GM12878 (cell line): Measurements from ENCODE around the gene THY1. TPM values are rescaled to one million over a fixed set of nuclear protein-coding genes. Genes with fewer than 3 reads are reported as not detected.

ENCODE experiments used
- ATAC-seq: fragments of 200-7000 bp; cut with Tn5 transposase; 3 replicates; pipeline ENCODE4 v1.9.1; 2020; ENCODE audit warnings: mild to moderate bottlenecking, moderate library complexity
- BruUV-seq: library from RNA; stranded (reverse); fragments of 400-500 nt; replicated peaks from 2 replicates; lab custom pipeline; 2021; lab: Mats Ljungman, UMichigan
- CTCF ChIA-PET: fragments of 300-600 bp; sonication (Branson Sonifier 250); formaldehyde crosslinking; extraction: SDS; loops from one replicate; lab custom pipeline; 2021; ENCODE audit warnings: inconsistent platforms; lab: Yijun Ruan, JAX
- POLR2A ChIA-PET: fragments of 350-600 bp; formaldehyde crosslinking; extraction: SDS; loops from one replicate; lab custom pipeline; 2021; ENCODE audit warnings: inconsistent platforms; lab: Charles Lee
- RAD21 ChIA-PET: fragments of 300-600 bp; sonication (Branson Sonifier 250); formaldehyde crosslinking; loops from one replicate; lab custom pipeline; 2023; ENCODE audit warnings: antibody characterized with exemption; ENCODE audit not compliant: unreplicated experiment; lab: Charles Lee
- SMC1A ChIA-PET: fragments of 300-600 bp; sonication (Branson Sonifier 250); formaldehyde crosslinking; loops from one replicate; lab custom pipeline; 2023; ENCODE audit not compliant: unreplicated experiment, uncharacterized antibody; lab: Charles Lee
- DNase-seq: peaks from one replicate; pipeline ENCODE4 v3.0.0-alpha.2; 2011; ENCODE audit warnings: low read depth, low spot score
- FAIRE-seq: peaks from 3 replicates; lab custom pipeline; 2011; peaks lifted over from hg19 to GRCh38; lab: Jason Lieb, UNC
- H2AFZ ChIP-seq: 2 replicates; pipeline ENCODE4 v1.6.0; 2011; ENCODE audit warnings: low read depth, low read length, control low read depth; ENCODE audit not compliant: control insufficient read depth
- H3K27ac ChIP-seq: 2 replicates; pipeline ENCODE4 v1.5.1; 2011; ENCODE audit warnings: control low read depth; ENCODE audit not compliant: control insufficient read depth, insufficient read depth
- H3K27me3 ChIP-seq, 2 experiments: replicated peaks in 1 of 2; 2 replicates each; pipeline versions ENCODE4 v1.6.0 to v1.6.1; 2011; ENCODE audit warnings: low read length in 1 of 2; ENCODE audit not compliant: control insufficient read depth in 2 of 2, insufficient read depth in 2 of 2
- H3K36me3 ChIP-seq, 2 experiments: 2 replicates each; pipeline ENCODE4 v1.5.1; 2011; ENCODE audit warnings: low read length in 1 of 2; ENCODE audit not compliant: control insufficient read depth in 2 of 2, insufficient read depth in 2 of 2
- H3K4me1 ChIP-seq: 2 replicates; pipeline ENCODE4 v1.6.1; 2011; ENCODE audit warnings: mild to moderate bottlenecking, low read length, moderate library complexity, mixed read lengths; ENCODE audit not compliant: control insufficient read depth, insufficient read depth
- H3K4me2 ChIP-seq: 2 replicates; pipeline ENCODE4 v1.6.0; 2011; ENCODE audit warnings: control low read depth; ENCODE audit not compliant: control insufficient read depth, insufficient read depth
- H3K4me3 ChIP-seq: fragments of 200-600 bp; sonication (generic); 2 replicates; pipeline ENCODE4 v1.5.1; 2016
- H3K79me2 ChIP-seq: 2 replicates; pipeline ENCODE4 v1.6.0; 2011; ENCODE audit warnings: low read length; ENCODE audit not compliant: control insufficient read depth, insufficient read depth
- H3K9ac ChIP-seq: 2 replicates; pipeline ENCODE4 v1.8.0; 2011; ENCODE audit warnings: low read length, control low read depth, mixed read lengths; ENCODE audit not compliant: control insufficient read depth, insufficient read depth
- H3K9me3 ChIP-seq: replicated peaks from 3 replicates; pipeline ENCODE4 v1.5.1; 2011; ENCODE audit warnings: mild to moderate bottlenecking, low read length; ENCODE audit not compliant: control insufficient read depth, insufficient read depth
- H4K20me1 ChIP-seq: 2 replicates; pipeline ENCODE4 v1.6.0; 2011; ENCODE audit not compliant: control insufficient read depth, insufficient read depth
- BCL11A ChIP-seq: IDR thresholded peaks from 2 replicates; pipeline ENCODE4 v1.6.1; 2011; ENCODE audit warnings: low read depth, low read length
- EED ChIP-seq: sonication (generic); IDR thresholded peaks from 2 replicates; pipeline ENCODE4 v1.6.1; 2016; ENCODE audit warnings: antibody characterized with exemption, low read depth
- IKZF1 ChIP-seq: fragments of 450-650 bp; conservative IDR thresholded peaks from 2 replicates; pipeline ENCODE4 v1.6.1; 2017; ENCODE audit warnings: antibody characterized with exemption, mild to moderate bottlenecking
- YY1 ChIP-seq: IDR thresholded peaks from 2 replicates; pipeline ENCODE4 v1.6.1; 2011; ENCODE audit warnings: low read depth, mild to moderate bottlenecking, low read length
- ZNF24 ChIP-seq: fragments of 450-650 bp; IDR thresholded peaks from 2 replicates; pipeline ENCODE4 v1.6.1; 2017; ENCODE audit warnings: antibody characterized with exemption, mild to moderate bottlenecking
- WGBS: methylation state at CpG from one replicate; pipeline ENCODE4 v1.1.6; 2016; ENCODE audit warnings: low lambda C conversion rate; ENCODE audit not compliant: insufficient replicate concordance, insufficient coverage; ENCODE audit errors: missing lambda C conversion rate; 5-methylcytosine and 5-hydroxymethylcytosine counted together
- in situ Hi-C: fragments of 300-500 bp; cut with MboI; formaldehyde crosslinking; loops from 9 replicates; pipeline ENCODE4 v1.14.3; 2018; ENCODE audit warnings: mixed read lengths
- intact Hi-C: fragments of 100-400 bp; cut with micrococcal nuclease; formaldehyde crosslinking; loops from one replicate; pipeline ENCODE4 v1.14.2; 2022; ENCODE audit not compliant: unreplicated experiment
- polyA plus RNA-seq, 11 experiments: library from polyadenylated mRNA; depleted of rRNA in 4 of 11; unstranded in 6 of 11; stranded (reverse) in 5 of 11; fragments of >200 nt; fragmentation: Nextera tagmentation in 4 of 11; fragmentation: Illumina TruSeq in 1 of 11; extraction: Ambion mirVana in 4 of 11; extraction: Trizol in 1 of 11; gene quantifications; 1 replicate in 1 of 11; 2 replicates in 10 of 11; pipeline versions ENCODE4 v1.2.1 to v1.2.3, GENCODE V29; 2011 to 2016; ENCODE audit warnings: inconsistent platforms in 2 of 11, missing spikeins in 2 of 11, low read depth in 1 of 11
- total RNA-seq, 4 experiments: library from RNA; depleted of rRNA in 3 of 4; stranded (reverse); fragments of >200 nt in 3 of 4; fragmentation: Illumina TruSeq in 1 of 4; extraction: Trizol in 1 of 4; gene quantifications; 2 replicates each; pipeline versions ENCODE4 v1.2.1 to v1.2.3, GENCODE V29; 2013 to 2021
- TF ChIP-seq, protein P1 (sequence below): fragments of 450-650 bp; IDR thresholded peaks from 2 replicates; pipeline ENCODE4 v1.6.1; 2017; ENCODE audit warnings: antibody characterized with exemption, mild to moderate bottlenecking, moderate library complexity
- TF ChIP-seq, protein P2 (sequence below): IDR thresholded peaks from 2 replicates; pipeline ENCODE4 v1.6.1; 2012; ENCODE audit warnings: low read length, inconsistent platforms
- TF ChIP-seq, protein P3 (sequence below): fragments of 450-650 bp; IDR thresholded peaks from 2 replicates; pipeline ENCODE4 v1.6.1; 2017; ENCODE audit warnings: low read depth, mild to moderate bottlenecking, moderate library complexity

Gene THY1
- total and polyA plus RNA-seq, 10 of the 15 experiments (the other 5 are each of a cell fraction or from before 2014, with no cell fraction given): 0.86 to 20.1 (median 3.2) TPM

DNA sequence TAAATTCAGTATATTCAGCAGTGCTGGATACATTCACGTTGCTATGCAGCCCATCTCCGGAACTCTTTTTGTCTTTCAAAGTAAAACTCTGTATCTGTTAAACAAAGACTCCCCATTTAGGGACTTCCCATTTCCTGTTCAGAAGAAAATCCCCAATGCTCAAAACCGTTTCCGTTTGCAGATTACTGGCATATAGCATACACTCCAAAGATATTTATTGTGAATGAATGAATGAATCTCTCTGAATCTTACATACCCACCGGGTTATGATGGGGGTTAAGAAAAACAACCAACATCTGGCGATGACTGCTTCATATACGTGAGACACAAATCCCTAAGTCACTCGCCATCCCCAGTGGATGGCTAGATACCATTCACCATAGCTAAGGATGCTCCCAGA, 1.6 kb downstream of the THY1 start:
- 14% methylated on average over 8 of the region's 8 CpGs for WGBS
- in situ Hi-C loops: no loop called here
- CTCF ChIA-PET: no interaction called here
- H3K4me2 ChIP-seq: peak overlapping the region; percentile 61; the same call in 1 of the 2 replicates
- SMC1A ChIA-PET: no interaction called here
- no peaks in the 10 kb centered on the region for H3K9me3 ChIP-seq
- no peaks in the 10 kb centered on the region for H3K79me2 ChIP-seq
- ATAC-seq: peak; percentile 65
- POLR2A ChIA-PET: interaction anchor here (0.7 kb wide), 1 partner anchor 24 kb away, joined by 3 read pairs; no protein-coding TSS in a partner anchor
- intact Hi-C loops: no loop called here
- H3K4me1 ChIP-seq: peaks cover 8% of the 10 kb centered on the region
- TF ChIP-seq, protein P1, sequence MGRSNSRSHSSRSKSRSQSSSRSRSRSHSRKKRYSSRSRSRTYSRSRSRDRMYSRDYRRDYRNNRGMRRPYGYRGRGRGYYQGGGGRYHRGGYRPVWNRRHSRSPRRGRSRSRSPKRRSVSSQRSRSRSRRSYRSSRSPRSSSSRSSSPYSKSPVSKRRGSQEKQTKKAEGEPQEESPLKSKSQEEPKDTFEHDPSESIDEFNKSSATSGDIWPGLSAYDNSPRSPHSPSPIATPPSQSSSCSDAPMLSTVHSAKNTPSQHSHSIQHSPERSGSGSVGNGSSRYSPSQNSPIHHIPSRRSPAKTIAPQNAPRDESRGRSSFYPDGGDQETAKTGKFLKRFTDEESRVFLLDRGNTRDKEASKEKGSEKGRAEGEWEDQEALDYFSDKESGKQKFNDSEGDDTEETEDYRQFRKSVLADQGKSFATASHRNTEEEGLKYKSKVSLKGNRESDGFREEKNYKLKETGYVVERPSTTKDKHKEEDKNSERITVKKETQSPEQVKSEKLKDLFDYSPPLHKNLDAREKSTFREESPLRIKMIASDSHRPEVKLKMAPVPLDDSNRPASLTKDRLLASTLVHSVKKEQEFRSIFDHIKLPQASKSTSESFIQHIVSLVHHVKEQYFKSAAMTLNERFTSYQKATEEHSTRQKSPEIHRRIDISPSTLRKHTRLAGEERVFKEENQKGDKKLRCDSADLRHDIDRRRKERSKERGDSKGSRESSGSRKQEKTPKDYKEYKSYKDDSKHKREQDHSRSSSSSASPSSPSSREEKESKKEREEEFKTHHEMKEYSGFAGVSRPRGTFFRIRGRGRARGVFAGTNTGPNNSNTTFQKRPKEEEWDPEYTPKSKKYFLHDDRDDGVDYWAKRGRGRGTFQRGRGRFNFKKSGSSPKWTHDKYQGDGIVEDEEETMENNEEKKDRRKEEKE: no peak
- TF ChIP-seq ZNF24 (peak; percentile 90), YY1 (no peak), EED (no peak), IKZF1 (0 out of 2 replicates have a peak, but pooled peaks have one; percentile 4), BCL11A (no peak)
- TF ChIP-seq, protein P2, sequence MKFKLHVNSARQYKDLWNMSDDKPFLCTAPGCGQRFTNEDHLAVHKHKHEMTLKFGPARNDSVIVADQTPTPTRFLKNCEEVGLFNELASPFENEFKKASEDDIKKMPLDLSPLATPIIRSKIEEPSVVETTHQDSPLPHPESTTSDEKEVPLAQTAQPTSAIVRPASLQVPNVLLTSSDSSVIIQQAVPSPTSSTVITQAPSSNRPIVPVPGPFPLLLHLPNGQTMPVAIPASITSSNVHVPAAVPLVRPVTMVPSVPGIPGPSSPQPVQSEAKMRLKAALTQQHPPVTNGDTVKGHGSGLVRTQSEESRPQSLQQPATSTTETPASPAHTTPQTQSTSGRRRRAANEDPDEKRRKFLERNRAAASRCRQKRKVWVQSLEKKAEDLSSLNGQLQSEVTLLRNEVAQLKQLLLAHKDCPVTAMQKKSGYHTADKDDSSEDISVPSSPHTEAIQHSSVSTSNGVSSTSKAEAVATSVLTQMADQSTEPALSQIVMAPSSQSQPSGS: no peak
- TF ChIP-seq, protein P3, sequence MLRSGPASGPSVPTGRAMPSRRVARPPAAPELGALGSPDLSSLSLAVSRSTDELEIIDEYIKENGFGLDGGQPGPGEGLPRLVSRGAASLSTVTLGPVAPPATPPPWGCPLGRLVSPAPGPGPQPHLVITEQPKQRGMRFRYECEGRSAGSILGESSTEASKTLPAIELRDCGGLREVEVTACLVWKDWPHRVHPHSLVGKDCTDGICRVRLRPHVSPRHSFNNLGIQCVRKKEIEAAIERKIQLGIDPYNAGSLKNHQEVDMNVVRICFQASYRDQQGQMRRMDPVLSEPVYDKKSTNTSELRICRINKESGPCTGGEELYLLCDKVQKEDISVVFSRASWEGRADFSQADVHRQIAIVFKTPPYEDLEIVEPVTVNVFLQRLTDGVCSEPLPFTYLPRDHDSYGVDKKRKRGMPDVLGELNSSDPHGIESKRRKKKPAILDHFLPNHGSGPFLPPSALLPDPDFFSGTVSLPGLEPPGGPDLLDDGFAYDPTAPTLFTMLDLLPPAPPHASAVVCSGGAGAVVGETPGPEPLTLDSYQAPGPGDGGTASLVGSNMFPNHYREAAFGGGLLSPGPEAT: 0 out of 2 replicates have a peak, but pooled peaks have one; percentile 30
- RAD21 ChIA-PET: interaction anchor here (1.3 kb wide), 1 partner anchor 54 kb away, joined by 3 read pairs; no protein-coding TSS in a partner anchor
- no peak overlapping the region for H2AFZ ChIP-seq
- no peak for FAIRE-seq
- no peak overlapping the region for H3K27ac ChIP-seq
- H3K36me3 ChIP-seq: no peaks in the 10 kb centered on the region
- peaks cover 0 to 16% of the 10 kb centered on the region in 2 experiments; a peak in 3 of 4 replicates for H3K27me3 ChIP-seq
- peak overlapping the region; percentile 29; the same call in 1 of the 2 replicates for H3K4me3 ChIP-seq
- no peak for DNase-seq
- H3K9ac ChIP-seq: no peak overlapping the region
- no TSS peak for BruUV-seq
- no peaks in the 10 kb centered on the region for H4K20me1 ChIP-seq
